GM18861 (cell line): ENCODE results near the gene FBXO11.

Experiments
- ATAC-seq: cut with Tn5 transposase; IDR thresholded peaks from one replicate; pipeline ENCODE4 v1.9.1; 2021; ENCODE audit not compliant: unreplicated experiment

The FBXO11 gene

GRCh38 chr2:47798631-47799030, 107.7 kb downstream of the FBXO11 start:
- ATAC-seq: no peak

GRCh38 chr2:47796090-47796697, 110.1 kb downstream of the FBXO11 start:
- no peak for ATAC-seq

GRCh38 chr2:47785986-47786385, 120.3 kb downstream of the FBXO11 start:
- ATAC-seq: no peak

GRCh38 chr2:47784352-47784851, 121.9 kb downstream of the FBXO11 start:
- no peak for ATAC-seq

GRCh38 chr2:47783486-47784351, 122.6 kb downstream of the FBXO11 start:
- ATAC-seq: peak; percentile 14

- peak; percentile 64 for ATAC-seq
These were observed 123.4 kb downstream of the FBXO11 start, which contains the start of gene MSH6 for GRCh38 chr2:47782671-47783485. Gene MSH6 (plus strand): TSS chr2:47783145. CDS start chr2:47783234, 89 bp downstream.

- ATAC-seq: no peak
These were observed 124.0 kb downstream of the FBXO11 start for GRCh38 chr2:47782381-47782670.

- no peak for ATAC-seq
These were observed 126.9 kb downstream of the FBXO11 start for GRCh38 chr2:47779426-47779790.

- ATAC-seq: no peak
These were observed 127.4 kb downstream of the FBXO11 start for GRCh38 chr2:47778698-47779425.

- no peak for ATAC-seq
These were observed 128.9 kb downstream of the FBXO11 start for GRCh38 chr2:47777277-47777937.

- ATAC-seq: no peak
These were observed 131.7 kb downstream of the FBXO11 start for GRCh38 chr2:47774567-47774966.

- no peak for ATAC-seq
These were observed 134.0 kb downstream of the FBXO11 start for GRCh38 chr2:47772343-47772742.

GRCh38 chr2:47771211-47771610, 135.1 kb downstream of the FBXO11 start:
- no peak for ATAC-seq

GRCh38 chr2:47769318-47769717, 137.0 kb downstream of the FBXO11 start:
- ATAC-seq: no peak

GRCh38 chr2:47767880-47768609, 138.3 kb downstream of the FBXO11 start:
- peak; percentile 51 for ATAC-seq

- ATAC-seq: no peak
These were observed 138.8 kb downstream of the FBXO11 start for GRCh38 chr2:47767497-47767844.

GRCh38 chr2:47751856-47752414, 154.4 kb downstream of the FBXO11 start:
- no peak for ATAC-seq

GRCh38 chr2:47747878-47748277, 158.4 kb downstream of the FBXO11 start:
- no peak for ATAC-seq

- ATAC-seq: no peak
These were observed 162.2 kb downstream of the FBXO11 start for GRCh38 chr2:47744074-47744473.
